Activated CD4-positive, alpha-beta T cell treated with anti-CD3 and anti-CD28 coated beads, Interleukin-2, amount 10 ng/mL, durations not matched to agents 24 days and 14 days (primary cell): ENCODE measurements around the gene GOLM1. TPM values are rescaled to one million over a fixed set of nuclear protein-coding genes. Genes with fewer than 3 reads are reported as not detected.

ENCODE experiments used
- total RNA-seq: library from RNA; stranded (reverse); gene quantifications from 2 replicates; pipeline ENCODE4 v1.2.3, GENCODE V29; 2022

GOLM1 gene
- total RNA-seq, 1 donor from 2014 or later = 5.5 TPM

Other genes with a start within 250 kb of the GOLM1 start
- gene NAA35, start 158.4 kb downstream of the GOLM1 start, total RNA-seq = 28.0 and 29.6 TPM in 2 replicates
- gene C9orf153, start 160.1 kb upstream of the GOLM1 start, total RNA-seq = 0.33 and 0.45 TPM in 2 replicates
- 29.4 and 30.1 TPM in 2 replicates for gene ISCA1, start 183.0 kb upstream of the GOLM1 start, total RNA-seq